GM19025 (cell line): ENCODE results near the gene NAPB.
"Not testable (repeated sequence)": the region's sequence is repeated elsewhere in the genome, so short reads cannot be mapped to it uniquely, and the experiment has no call there.

Experiments used
- ATAC-seq: cut with Tn5 transposase; IDR thresholded peaks from one replicate; pipeline ENCODE4 v1.9.1; 2021; ENCODE audit warnings: mild to moderate bottlenecking, low read depth, moderate library complexity; ENCODE audit not compliant: unreplicated experiment

Gene NAPB

GRCh38 chr20:23350196-23350903 is 70.9 kb downstream of the NAPB start, which contains the start of gene NXT1:
NXT1 (plus strand) TSS chr20:23350791; CDS start chr20:23354042, 3,251 bp downstream.
- peak; percentile 84 for ATAC-seq

GRCh38 chr20:23349338-23350195 is 71.7 kb downstream of the NAPB start:
- ATAC-seq, result peak; percentile 24

- not testable (repeated sequence) for ATAC-seq
Observed at GRCh38 chr20:23348510-23348909, 72.8 kb downstream of the NAPB start.

GRCh38 chr20:23347791-23348190 is 73.5 kb downstream of the NAPB start:
- ATAC-seq, result no peak

- ATAC-seq, result no peak
Observed at GRCh38 chr20:23346002-23346401, 75.3 kb downstream of the NAPB start.

- ATAC-seq, result no peak
Observed at GRCh38 chr20:23344336-23344735, 77.0 kb downstream of the NAPB start.

- no peak for ATAC-seq
Observed at GRCh38 chr20:23343590-23343989, 77.7 kb downstream of the NAPB start.

- peak; percentile 66 for ATAC-seq
Observed at GRCh38 chr20:23341073-23341472, 80.2 kb downstream of the NAPB start.

GRCh38 chr20:23340524-23340923 is 80.8 kb downstream of the NAPB start:
- no peak for ATAC-seq

GRCh38 chr20:23339986-23340385 is 81.3 kb downstream of the NAPB start:
- no peak for ATAC-seq

GRCh38 chr20:23337312-23337711 is 84.0 kb downstream of the NAPB start:
- ATAC-seq, result no peak

- no peak for ATAC-seq
Observed at GRCh38 chr20:23336476-23336875, 84.8 kb downstream of the NAPB start.

- no peak for ATAC-seq
Observed at GRCh38 chr20:23335521-23335920, 85.8 kb downstream of the NAPB start.

GRCh38 chr20:23334111-23334510 is 87.2 kb downstream of the NAPB start:
- no peak for ATAC-seq

GRCh38 chr20:23332467-23332866 is 88.8 kb downstream of the NAPB start:
- no peak for ATAC-seq

GRCh38 chr20:23331450-23332350 is 89.6 kb downstream of the NAPB start:
- no peak for ATAC-seq

- ATAC-seq, result no peak
Observed at GRCh38 chr20:23327617-23328333, 93.5 kb downstream of the NAPB start.

- ATAC-seq, result no peak
Observed at GRCh38 chr20:23326774-23327173, 94.5 kb downstream of the NAPB start.

- ATAC-seq, result no peak
Observed at GRCh38 chr20:23325107-23325506, 96.2 kb downstream of the NAPB start.
